ENCODE results near the gene PTPRD. TPM values are rescaled to one million over a fixed set of nuclear protein-coding genes. Genes with fewer than 3 reads are reported as not detected.

The PTPRD gene
- total and polyA plus RNA-seq, 2 of the 4 experiments (the other 2 are of a cell fraction), result 0.07 to 0.18 TPM

DNA sequence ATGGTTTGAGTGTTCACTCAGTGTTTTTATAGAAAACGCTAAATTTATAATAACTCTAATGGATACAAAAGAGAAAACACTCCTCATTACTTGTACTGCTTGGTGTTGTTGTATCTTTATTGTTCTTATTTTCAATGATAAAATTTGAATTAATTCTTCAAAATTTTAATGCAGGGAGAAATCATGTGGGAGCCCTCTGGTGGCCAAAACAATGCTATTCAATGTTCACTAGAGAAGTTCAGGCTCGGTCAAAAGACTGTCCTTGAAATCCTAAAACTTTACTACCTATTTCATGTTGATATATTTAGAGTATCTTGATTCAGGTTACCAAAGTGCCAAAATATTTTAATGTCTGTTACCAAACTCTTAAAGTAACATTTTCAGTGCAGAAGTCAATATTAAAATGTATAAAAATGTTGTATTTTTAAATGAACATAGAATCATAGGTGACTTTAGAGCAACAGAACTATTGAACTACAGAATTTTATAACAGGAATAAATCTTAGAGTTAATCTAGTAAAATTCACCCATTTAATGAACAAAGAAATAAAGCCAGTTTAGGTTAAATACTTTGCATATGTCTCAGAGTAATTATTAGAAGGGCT lies 1259.8 kb downstream of the PTPRD start:
- Histone ChIP-seq H2BK15ac (ENCODE audit: low read depth, low read length) (no peak overlapping the region), H3K56ac (ENCODE audit: extremely low read depth, insufficient read depth, low read length) (no peak overlapping the region), H3K36me3 (ENCODE audit: control insufficient read depth, insufficient read depth, low read length) (no peaks in the 10 kb centered on the region), H4K91ac (ENCODE audit: insufficient read depth, low read depth, low read length) (no peak overlapping the region), H2BK20ac (ENCODE audit: low read depth, low read length) (no peak overlapping the region), H2AK9ac (replicated peaks; ENCODE audit: low read depth, low read length, poor library complexity) (no peak overlapping the region), H3K14ac (replicated peaks; ENCODE audit: low read depth, low read length) (no peak overlapping the region), H4K20me1 (ENCODE audit: insufficient read depth, low read length) (no peaks in the 10 kb centered on the region), H3K23ac (ENCODE audit: low read depth, low read length) (no peak overlapping the region), H3K79me1 (ENCODE audit: low read depth in 1 of 2, low read length in 2 of 2) (no peaks in the 10 kb centered on the region), H4K8ac (ENCODE audit: low read depth in 2 of 2, low read length in 2 of 2) (no peak overlapping the region), H3K4me3 (ENCODE audit: insufficient read depth, low read depth, low read length) (no peak overlapping the region), H3K9me3 (ENCODE audit: control insufficient read depth, insufficient read depth, low read length) (no peaks in the 10 kb centered on the region), H3K9ac (ENCODE audit: low read depth, low read length) (no peak overlapping the region), H3K18ac (ENCODE audit: low read depth, low read length) (no peak overlapping the region), H3K27me3 (ENCODE audit: control insufficient read depth, insufficient read depth, low read length) (no peaks in the 10 kb centered on the region), H3K27ac (ENCODE audit: insufficient read depth, low read length) (no peak overlapping the region), H3K9me1 (ENCODE audit: insufficient read depth, low read length) (no peaks in the 10 kb centered on the region), H2AFZ (replicated peaks; ENCODE audit: low read length, poor library complexity) (no peak overlapping the region), H3K4me1 (ENCODE audit: control insufficient read depth, insufficient read depth, low read length) (no peaks in the 10 kb centered on the region), H2AK5ac (ENCODE audit: low read depth, low read length) (no peak overlapping the region), H3K4me2 (ENCODE audit: low read depth, low read length) (no peak overlapping the region), H2BK120ac (ENCODE audit: low read depth, low read length) (no peak overlapping the region), H3K4ac (ENCODE audit: low read depth, low read length) (no peak overlapping the region), H2BK5ac (ENCODE audit: low read depth, low read length, poor library complexity, severe bottlenecking) (no peak overlapping the region), H4K5ac (ENCODE audit: low read depth, low read length) (no peak overlapping the region)
- intact Hi-C loops (cut with micrococcal nuclease), result no loop called here
- DNase-seq (no peak), ATAC-seq (ENCODE audit: low read depth) (no peak)
- no peak for TF ChIP-seq MXI1 (IDR thresholded peaks at IDR 0.05; ENCODE audit: borderline replicate concordance, low read depth, low read length)
- no peak for TF ChIP-seq RCOR1 (IDR thresholded peaks at IDR 0.05; ENCODE audit: insufficient replicate concordance, low read length)
- peak; percentile 14; the same call in 1 of the 2 replicates for TF ChIP-seq SMC3 (IDR thresholded peaks at IDR 0.05; ENCODE audit: low read depth, low read length)
- TF ChIP-seq, protein P1, sequence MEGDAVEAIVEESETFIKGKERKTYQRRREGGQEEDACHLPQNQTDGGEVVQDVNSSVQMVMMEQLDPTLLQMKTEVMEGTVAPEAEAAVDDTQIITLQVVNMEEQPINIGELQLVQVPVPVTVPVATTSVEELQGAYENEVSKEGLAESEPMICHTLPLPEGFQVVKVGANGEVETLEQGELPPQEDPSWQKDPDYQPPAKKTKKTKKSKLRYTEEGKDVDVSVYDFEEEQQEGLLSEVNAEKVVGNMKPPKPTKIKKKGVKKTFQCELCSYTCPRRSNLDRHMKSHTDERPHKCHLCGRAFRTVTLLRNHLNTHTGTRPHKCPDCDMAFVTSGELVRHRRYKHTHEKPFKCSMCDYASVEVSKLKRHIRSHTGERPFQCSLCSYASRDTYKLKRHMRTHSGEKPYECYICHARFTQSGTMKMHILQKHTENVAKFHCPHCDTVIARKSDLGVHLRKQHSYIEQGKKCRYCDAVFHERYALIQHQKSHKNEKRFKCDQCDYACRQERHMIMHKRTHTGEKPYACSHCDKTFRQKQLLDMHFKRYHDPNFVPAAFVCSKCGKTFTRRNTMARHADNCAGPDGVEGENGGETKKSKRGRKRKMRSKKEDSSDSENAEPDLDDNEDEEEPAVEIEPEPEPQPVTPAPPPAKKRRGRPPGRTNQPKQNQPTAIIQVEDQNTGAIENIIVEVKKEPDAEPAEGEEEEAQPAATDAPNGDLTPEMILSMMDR (conservative IDR thresholded peaks at IDR 0.05; ENCODE audit: low read depth, low read length), result peak; percentile 40
- ChIA-PET CTCF (no interaction called here), POLR2A (ENCODE audit: unreplicated experiment) (no interaction called here)
- dilution Hi-C loops (cut with HindIII; ENCODE audit: low sequenced_read_pairs, unreplicated experiment), result no loop called here
- no CpG with 5 or more reads among the region's 2 CpGs for WGBS, 2 experiments (ENCODE audit: extremely low coverage in 2 of 2, insufficient read length in 1 of 2)
- in situ Hi-C loops (cut with MboI; ENCODE audit: low sequenced_read_pairs), result no loop called here
- BruUV-seq (replicated peaks), result no TSS peak
